Ishikawa (cell line): Measurements from ENCODE around the gene MND1.

ENCODE experiments used
- CEBPB ChIP-seq: IDR thresholded peaks from 2 replicates; pipeline ENCODE4 v1.6.1; 2012
- CREB1 ChIP-seq: IDR thresholded peaks from 2 replicates; pipeline ENCODE4 v1.6.1; 2012; ENCODE audit warnings: low read depth
- EGR1 ChIP-seq: IDR thresholded peaks from 2 replicates; pipeline ENCODE4 v1.6.1; 2012
- EP300 ChIP-seq: IDR thresholded peaks from 2 replicates; pipeline ENCODE4 v1.6.1; 2012; ENCODE audit warnings: borderline replicate concordance
- FOXM1 ChIP-seq: IDR thresholded peaks from 2 replicates; pipeline ENCODE4 v1.6.1; 2012; ENCODE audit warnings: low read depth, borderline replicate concordance
- MAX ChIP-seq: IDR thresholded peaks from 2 replicates; pipeline ENCODE4 v1.6.1; 2012
- NFIC ChIP-seq: IDR thresholded peaks from 2 replicates; pipeline ENCODE4 v1.6.1; 2012
- RAD21 ChIP-seq: IDR thresholded peaks from 2 replicates; pipeline ENCODE4 v1.6.1; 2012; ENCODE audit warnings: low read depth
- REST ChIP-seq: IDR thresholded peaks from 2 replicates; pipeline ENCODE4 v1.6.1; 2012; ENCODE audit warnings: low read depth, mild to moderate bottlenecking
- TAF1 ChIP-seq: IDR thresholded peaks from 2 replicates; pipeline ENCODE4 v1.6.1; 2012; ENCODE audit warnings: low read depth, mild to moderate bottlenecking
- TCF12 ChIP-seq: IDR thresholded peaks from 2 replicates; pipeline ENCODE4 v1.6.1; 2012; ENCODE audit warnings: low read depth
- TEAD4 ChIP-seq: IDR thresholded peaks from 2 replicates; pipeline ENCODE4 v1.6.1; 2012
- USF1 ChIP-seq: IDR thresholded peaks from 2 replicates; pipeline ENCODE4 v1.6.1; 2012
- YY1 ChIP-seq: IDR thresholded peaks from 2 replicates; pipeline ENCODE4 v1.6.1; 2012; ENCODE audit warnings: low read depth
- ZBTB7A ChIP-seq: IDR thresholded peaks from 2 replicates; pipeline ENCODE4 v1.6.1; 2012; ENCODE audit warnings: low read depth

The MND1 gene

GRCh38 chr4:153369021-153369420 is 24.5 kb downstream of the MND1 start:
- TF ChIP-seq MAX: no peak
- TF ChIP-seq REST: no peak
- no peak for TF ChIP-seq FOXM1
- TF ChIP-seq TEAD4: no peak
- TF ChIP-seq TAF1: no peak
- TF ChIP-seq USF1: no peak
- no peak for TF ChIP-seq EGR1
- TF ChIP-seq CREB1: no peak
- TF ChIP-seq EP300: no peak
- no peak for TF ChIP-seq RAD21
- no peak for TF ChIP-seq TCF12
- no peak for TF ChIP-seq YY1
- no peak for TF ChIP-seq NFIC

GRCh38 chr4:153371701-153372234 is 27.3 kb downstream of the MND1 start:
- TF ChIP-seq ZBTB7A: no peak

- TF ChIP-seq CEBPB: no peak
- TF ChIP-seq FOXM1: no peak
- no peak for TF ChIP-seq YY1
These were observed 28.6 kb downstream of the MND1 start for GRCh38 chr4:153372967-153373562.

- TF ChIP-seq USF1: no peak
- no peak for TF ChIP-seq TEAD4
- no peak for TF ChIP-seq EP300
- no peak for TF ChIP-seq FOXM1
- TF ChIP-seq CEBPB: no peak
- no peak for TF ChIP-seq YY1
- no peak for TF ChIP-seq MAX
- no peak for TF ChIP-seq TCF12
- TF ChIP-seq RAD21: no peak
- no peak for TF ChIP-seq TAF1
- TF ChIP-seq EGR1: no peak
- no peak for TF ChIP-seq NFIC
- TF ChIP-seq CREB1: no peak
- TF ChIP-seq REST: no peak
- no peak for TF ChIP-seq ZBTB7A
These were observed 30.0 kb downstream of the MND1 start for GRCh38 chr4:153374442-153374841.

- TF ChIP-seq RAD21: no peak
- no peak for TF ChIP-seq YY1
- no peak for TF ChIP-seq TCF12
- no peak for TF ChIP-seq ZBTB7A
- TF ChIP-seq REST: no peak
- no peak for TF ChIP-seq EP300
- TF ChIP-seq CREB1: no peak
- no peak for TF ChIP-seq NFIC
- no peak for TF ChIP-seq USF1
- TF ChIP-seq TAF1: no peak
- no peak for TF ChIP-seq MAX
- TF ChIP-seq TEAD4: no peak
- no peak for TF ChIP-seq FOXM1
- TF ChIP-seq CEBPB: no peak
- no peak for TF ChIP-seq EGR1
These were observed 30.8 kb downstream of the MND1 start for GRCh38 chr4:153375303-153375702.
